ENCODE results near the gene COL18A1.

The COL18A1 gene

GRCh38 chr21:45535341-45536081 lies 130.5 kb downstream of the COL18A1 start:
- ChIA-PET POLR2A (no interaction called here), CTCF (no interaction called here)
- no peak for DNase-seq (ENCODE audit: low read depth, low spot score)
- H3K4me3 ChIP-seq (ENCODE audit: low read depth, low read length): no peak overlapping the region
- TF ChIP-seq CTCF (IDR thresholded peaks at IDR 0.05; ENCODE audit: insufficient read depth, low read length, missing control alignments): no peak

DNA sequence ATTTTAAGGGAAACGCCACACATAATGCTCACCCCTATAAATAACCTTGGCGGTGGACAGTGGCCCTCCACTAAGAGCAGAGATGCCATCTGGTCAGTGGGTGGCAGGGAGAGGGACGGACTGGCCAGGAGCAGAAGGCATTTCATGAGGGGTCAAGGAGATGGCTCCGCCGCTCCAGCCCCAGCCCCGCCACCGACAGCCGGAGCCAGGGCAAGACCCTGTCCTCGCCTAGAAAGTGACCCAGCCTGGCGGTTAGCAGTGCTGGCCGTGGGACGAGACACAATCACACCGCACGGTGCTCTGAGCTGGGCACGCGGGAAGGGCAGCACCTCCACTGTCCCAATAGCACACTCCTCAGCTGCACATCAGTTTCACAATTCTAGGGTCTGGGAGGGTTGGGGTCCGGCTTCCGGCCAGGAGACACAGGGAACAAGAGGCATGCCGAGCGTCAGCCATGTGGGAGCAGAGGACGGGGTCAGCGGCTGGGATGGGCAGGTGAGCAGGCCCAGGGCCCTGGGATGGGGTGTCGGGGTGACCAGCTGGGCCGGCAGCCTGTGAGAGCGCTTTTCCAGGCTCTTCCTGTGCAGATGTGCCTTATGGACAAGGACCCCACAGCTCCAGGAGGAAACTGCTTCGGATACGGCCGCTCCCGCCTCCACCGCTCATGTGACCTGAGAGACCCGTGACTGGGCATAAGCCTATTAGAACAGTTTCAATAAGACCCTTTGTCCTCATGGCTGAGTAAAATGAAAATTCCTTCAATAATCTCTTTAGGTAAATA lies 131.5 kb downstream of the COL18A1 start:
- POLR2A ChIA-PET: no interaction called here
- CTCF ChIA-PET: interaction anchor here (1.4 kb wide), 1 partner anchor 284 kb away, joined by 4 read pairs; no protein-coding TSS in a partner anchor
- H3K4me3 ChIP-seq (ENCODE audit: low read depth, low read length): no peak overlapping the region

GRCh38 chr21:45537111-45537745 lies 132.3 kb downstream of the COL18A1 start:
- ChIA-PET CTCF (interaction anchor here (1.4 kb wide), 1 partner anchor 283 kb away, joined by 4 read pairs; no protein-coding TSS in a partner anchor), POLR2A (no interaction called here)
- TF ChIP-seq CTCF (IDR thresholded peaks at IDR 0.05; ENCODE audit: insufficient read depth, low read length, missing control alignments): no peak
- no peak for DNase-seq (ENCODE audit: low read depth, low spot score)
- no peak overlapping the region for H3K4me3 ChIP-seq (ENCODE audit: low read depth, low read length)

More for the DNA sequence above, 131.5 kb downstream of the COL18A1 start:
- DNase-seq (ENCODE audit: low read depth, low spot score): no peak
- TF ChIP-seq CTCF (IDR thresholded peaks at IDR 0.05; ENCODE audit: insufficient read depth, low read length, missing control alignments): no peak

GRCh38 chr21:45537746-45538291 lies 132.9 kb downstream of the COL18A1 start:
- POLR2A ChIA-PET: no interaction called here
- CTCF ChIA-PET: interaction anchor here (0.6 to 1.4 kb wide), 2 partner anchors 266 to 283 kb away, joined by 3 to 4 read pairs; no protein-coding TSS in a partner anchor

DNA sequence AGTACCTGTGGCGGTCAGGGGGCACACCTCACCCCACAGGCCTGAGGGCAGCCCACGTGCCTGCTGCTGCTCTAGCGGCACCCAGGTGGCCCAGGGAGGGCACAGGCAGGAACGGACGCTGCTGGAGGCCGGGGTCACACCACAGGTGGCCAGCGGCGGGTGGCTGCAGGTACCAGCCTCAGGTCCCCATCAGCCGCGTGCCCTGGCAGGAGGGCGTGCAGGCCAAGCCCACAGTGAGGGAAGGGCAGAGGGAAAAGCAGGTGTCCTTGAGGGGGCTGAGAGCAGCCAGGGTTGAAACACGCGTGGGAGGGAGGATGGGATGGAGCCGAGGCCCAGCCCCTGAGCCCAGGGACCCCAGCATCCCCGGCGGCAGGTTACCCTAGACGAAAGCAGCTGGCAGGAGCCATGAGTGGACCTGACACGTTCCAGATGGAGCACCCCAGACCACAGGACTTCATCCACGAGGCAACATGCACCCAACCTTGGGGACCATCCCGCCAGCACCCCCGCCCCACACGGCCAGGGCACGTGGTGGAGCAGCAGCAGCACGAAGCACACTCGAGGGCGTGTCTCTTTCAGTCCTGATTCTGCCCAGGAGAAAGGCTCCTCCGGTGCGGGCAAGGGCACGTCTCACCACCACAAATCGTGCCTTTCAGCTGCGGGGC lies 133.5 kb downstream of the COL18A1 start:
- no peak for TF ChIP-seq CTCF (IDR thresholded peaks at IDR 0.05; ENCODE audit: insufficient read depth, low read length, missing control alignments)

More at GRCh38 chr21:45537746-45538291, 132.9 kb downstream of the COL18A1 start:
- H3K4me3 ChIP-seq (ENCODE audit: low read depth, low read length): no peak overlapping the region
- TF ChIP-seq CTCF (IDR thresholded peaks at IDR 0.05; ENCODE audit: insufficient read depth, low read length, missing control alignments): no peak
- DNase-seq (ENCODE audit: low read depth, low spot score): no peak

More for the DNA sequence above, 133.5 kb downstream of the COL18A1 start:
- no peak for DNase-seq (ENCODE audit: low read depth, low spot score)
- POLR2A ChIA-PET: no interaction called here
- no peak overlapping the region for H3K4me3 ChIP-seq (ENCODE audit: low read depth, low read length)
- CTCF ChIA-PET: interaction anchor here (0.6 to 1.4 kb wide), 2 partner anchors 267 to 282 kb away, joined by 3 to 4 read pairs; no protein-coding TSS in a partner anchor

All from AG04449 (cell line).